H1 (cell line): ENCODE measurements around the gene MSANTD4. TPM values are rescaled to one million over a fixed set of nuclear protein-coding genes. Genes with fewer than 3 reads are reported as not detected.

ENCODE experiments used
- CTCF ChIA-PET: fragments of 300-600 bp; sonication (Branson Sonifier 250); formaldehyde crosslinking; loops from one replicate; lab custom pipeline; 2021; ENCODE audit not compliant: partially characterized antibody; lab: Charles Lee
- POLR2A ChIA-PET: fragments of 300-600 bp; sonication (Branson Sonifier 250); formaldehyde crosslinking; loops from one replicate; lab custom pipeline; 2021; ENCODE audit warnings: inconsistent platforms; ENCODE audit not compliant: partially characterized antibody; lab: Charles Lee
- DNase-seq, 2 experiments: peaks; one replicate each; pipeline versions ENCODE4 v3.0.0 to v3.0.0-alpha.2; 2010 to 2022; ENCODE audit warnings: low spot score in 2 of 2, low read depth in 1 of 2, mixed read lengths in 1 of 2
- FAIRE-seq: peaks from 2 replicates; lab custom pipeline; 2011; peaks lifted over from hg19 to GRCh38; lab: Jason Lieb, UNC
- H2AFZ ChIP-seq: 2 replicates; pipeline ENCODE4 v1.8.1; 2012; ENCODE audit warnings: low read length, inconsistent platforms
- H2AK5ac ChIP-seq: 2 replicates; pipeline ENCODE4 v1.6.1; 2013; ENCODE audit warnings: low read depth, low read length
- H2BK120ac ChIP-seq: replicated peaks from 2 replicates; pipeline ENCODE3; 2013; ENCODE audit warnings: low read depth, low read length, inconsistent platforms
- H2BK12ac ChIP-seq: 2 replicates; pipeline ENCODE4 v1.6.1; 2013; ENCODE audit warnings: low read depth, low read length
- H2BK15ac ChIP-seq: 2 replicates; pipeline ENCODE4 v1.6.1; 2013; ENCODE audit warnings: low read length
- H2BK20ac ChIP-seq: 2 replicates; pipeline ENCODE4 v1.6.1; 2013; ENCODE audit warnings: low read length
- H2BK5ac ChIP-seq: 2 replicates; pipeline ENCODE4 v1.6.1; 2013; ENCODE audit warnings: low read depth, low read length
- H3K14ac ChIP-seq: 2 replicates; pipeline ENCODE4 v1.6.1; 2013; ENCODE audit warnings: inconsistent platforms; ENCODE audit not compliant: insufficient read length
- H3K18ac ChIP-seq: 2 replicates; pipeline ENCODE4 v1.6.1; 2013; ENCODE audit warnings: low read length; ENCODE audit errors: extremely low read depth
- H3K23ac ChIP-seq: 2 replicates; pipeline ENCODE4 v1.6.1; 2013; ENCODE audit warnings: inconsistent platforms; ENCODE audit not compliant: insufficient read length
- H3K23me2 ChIP-seq: 2 replicates; pipeline ENCODE4 v1.6.1; 2013; ENCODE audit warnings: low read depth, low read length
- H3K27ac ChIP-seq: 2 replicates; pipeline ENCODE4 v1.6.1; 2011; ENCODE audit warnings: low read depth, low read length, inconsistent platforms
- H3K27me3 ChIP-seq, 4 experiments: replicated peaks in 1 of 4; 1 replicate in 1 of 4; 2 replicates in 3 of 4; pipeline versions ENCODE4 v1.6.1 to v1.8.1; 2011 to 2013; ENCODE audit warnings: low read length in 3 of 4, mild to moderate bottlenecking in 3 of 4, inconsistent platforms in 2 of 4, mixed read lengths in 2 of 4, moderate library complexity in 1 of 4; ENCODE audit not compliant: control insufficient read depth in 3 of 4, insufficient read depth in 3 of 4; ENCODE audit errors: extremely low read depth in 1 of 4
- H3K36me3 ChIP-seq, 4 experiments: 2 replicates each; pipeline versions ENCODE4 v1.6.1 to v1.8.1; 2011 to 2013; ENCODE audit warnings: mild to moderate bottlenecking in 4 of 4, low read length in 3 of 4, moderate library complexity in 2 of 4, control low read depth in 1 of 4, inconsistent platforms in 1 of 4; ENCODE audit not compliant: insufficient read depth in 4 of 4, control insufficient read depth in 2 of 4
- H3K4ac ChIP-seq: replicated peaks from 2 replicates; pipeline ENCODE3; 2013; ENCODE audit warnings: low read length, low read depth, mixed read lengths, inconsistent platforms; ENCODE audit not compliant: insufficient read length
- H3K4me1 ChIP-seq, 4 experiments: replicated peaks in 1 of 4; 1 replicate in 1 of 4; 2 replicates in 3 of 4; pipeline versions ENCODE4 v1.6.1 to v1.8.1; 2011 to 2013; ENCODE audit warnings: low read length in 3 of 4, inconsistent platforms in 2 of 4, mixed read lengths in 1 of 4; ENCODE audit not compliant: insufficient read depth in 4 of 4, control insufficient read depth in 3 of 4
- H3K4me2 ChIP-seq, 2 experiments: 2 replicates each; pipeline versions ENCODE4 v1.6.1 to v1.8.1; 2011 to 2013; ENCODE audit warnings: low read depth in 2 of 2, low read length in 2 of 2, control low read depth in 1 of 2, inconsistent platforms in 1 of 2, mild to moderate bottlenecking in 1 of 2; ENCODE audit not compliant: insufficient read depth in 1 of 2
- H3K4me3 ChIP-seq, 4 experiments: fragments of 200-600, 300-600 bp in 1 of 4; sonication (generic), shearing (Covaris generic), sonication (Bioruptor Twin) in 1 of 4; 2 replicates each; pipeline versions ENCODE4 v1.5.1 to v1.8.1; 2011 to 2016; ENCODE audit warnings: low read length in 4 of 4, low read depth in 3 of 4, control low read depth in 2 of 4, inconsistent platforms in 2 of 4, mild to moderate bottlenecking in 2 of 4, mixed read lengths in 1 of 4, moderate library complexity in 1 of 4; ENCODE audit not compliant: insufficient read depth in 2 of 4; ENCODE audit errors: extremely low read depth in 1 of 4
- H3K56ac ChIP-seq: replicated peaks from 2 replicates; pipeline ENCODE3; 2013; ENCODE audit warnings: low read depth, mild to moderate bottlenecking, mixed read lengths, low read length, inconsistent platforms; ENCODE audit not compliant: insufficient read length
- H3K79me1 ChIP-seq: 2 replicates; pipeline ENCODE4 v1.6.1; 2013; ENCODE audit warnings: low read depth, low read length, control low read depth
- H3K79me2 ChIP-seq, 2 experiments: 2 replicates each; pipeline versions ENCODE4 v1.6.1 to v1.8.1; 2012 to 2013; ENCODE audit warnings: low read length in 2 of 2, mild to moderate bottlenecking in 2 of 2, inconsistent platforms in 1 of 2; ENCODE audit not compliant: insufficient read depth in 2 of 2, control insufficient read depth in 1 of 2
- H3K9ac ChIP-seq, 4 experiments: replicated peaks in 1 of 4; 1 replicate in 1 of 4; 2 replicates in 3 of 4; pipeline versions ENCODE4 v1.6.1 to v1.8.1; 2011 to 2013; ENCODE audit warnings: low read depth in 3 of 4, low read length in 3 of 4, control low read depth in 2 of 4, mild to moderate bottlenecking in 2 of 4, moderate library complexity in 2 of 4, inconsistent platforms in 1 of 4; ENCODE audit errors: extremely low read depth in 1 of 4
- H3K9me3 ChIP-seq, 2 experiments: 2 replicates each; pipeline versions ENCODE4 v1.6.1 to v1.8.1; 2012 to 2013; ENCODE audit warnings: mild to moderate bottlenecking in 2 of 2, moderate library complexity in 2 of 2, control low read depth in 1 of 2, inconsistent platforms in 1 of 2, low read depth in 1 of 2, low read length in 1 of 2, mixed read lengths in 1 of 2; ENCODE audit not compliant: insufficient read depth in 2 of 2
- H4K20me1 ChIP-seq, 2 experiments: replicated peaks in 1 of 2; 2 replicates each; pipeline versions ENCODE3 to v1.8.1; 2011 to 2013; ENCODE audit warnings: inconsistent platforms in 2 of 2, low read length in 2 of 2, mild to moderate bottlenecking in 1 of 2; ENCODE audit not compliant: insufficient read depth in 2 of 2, control insufficient read depth in 1 of 2
- H4K5ac ChIP-seq: 2 replicates; pipeline ENCODE4 v1.6.1; 2013; ENCODE audit warnings: low read length, low read depth, mixed read lengths, inconsistent platforms; ENCODE audit not compliant: insufficient read length
- H4K8ac ChIP-seq: 2 replicates; pipeline ENCODE4 v1.8.0; 2013; ENCODE audit warnings: mild to moderate bottlenecking, moderate library complexity, low read length, inconsistent platforms; ENCODE audit not compliant: insufficient read depth; ENCODE audit errors: extremely low read depth
- H4K91ac ChIP-seq: replicated peaks from 2 replicates; pipeline ENCODE3; 2013; ENCODE audit warnings: low read length, mixed read lengths, inconsistent platforms; ENCODE audit not compliant: insufficient read length
- WGBS, 2 experiments: shearing (Covaris generic) in 1 of 2; methylation state at CpG; one replicate each; pipeline versions ENCODE4 v1.1.6 to v1.1.7; 2013 to 2015; ENCODE audit warnings: low lambda C conversion rate in 2 of 2, mixed read lengths in 2 of 2, inconsistent platforms in 1 of 2, low coverage in 1 of 2, missing lambda C conversion rate in 1 of 2; ENCODE audit not compliant: insufficient replicate concordance in 2 of 2, insufficient coverage in 1 of 2, insufficient read length in 1 of 2; ENCODE audit errors: extremely low coverage in 1 of 2, missing lambda C conversion rate in 1 of 2; 5-methylcytosine and 5-hydroxymethylcytosine counted together
- long read RNA-seq, 2 experiments: library from RNA in 1 of 2; library from capped mRNA in 1 of 2; stranded (forward); transcript quantifications; one replicate each; pipeline ENCODE4 v2.0.0, GENCODE V29; 2021; ENCODE audit warnings: inconsistent platforms in 1 of 2
- polyA minus RNA-seq, 3 experiments: library from RNA; depleted of rRNA, polyadenylated mRNA; stranded (reverse); fragments of >200 nt; gene quantifications; 1 replicate in 2 of 3; 2 replicates in 1 of 3; pipeline ENCODE4 v1.2.3, GENCODE V29; 2011
- polyA plus RNA-seq, 7 experiments: library from polyadenylated mRNA; depleted of rRNA in 3 of 7; stranded (reverse) in 5 of 7; unstranded in 2 of 7; fragments of >200 nt in 5 of 7; fragments of 200-250 nt in 2 of 7; gene quantifications; 1 replicate in 5 of 7; 2 replicates in 1 of 7; 4 replicates in 1 of 7; pipeline versions ENCODE4 v1.2.1 to v1.2.3, GENCODE V29; 2011 to 2013; ENCODE audit warnings: missing spikeins in 2 of 7, mixed read lengths in 2 of 7
- total RNA-seq: library from RNA; stranded (reverse); fragmentation: NEBNext Ultra II Directional; extraction: Animal tissue kit (Norgen Biotek cat#: 25700); gene quantifications from 2 replicates; pipeline ENCODE4 v1.2.1, GENCODE V29; 2021

The MSANTD4 gene
- total RNA-seq = 21.9 and 23.0 TPM in 2 replicates
- polyA plus RNA-seq (2011; rRNA removed) = 3.5 and 5.1 TPM in 2 replicates
- 7.8 TPM for polyA plus RNA-seq (2011; cell fraction: cytosol; rRNA removed)
- 6.0 TPM for polyA plus RNA-seq (2011; cell fraction: nucleus; rRNA removed)
- 11.7 to 20.3 TPM (median 15.2 TPM) in 4 replicates for polyA plus RNA-seq (2012, experiment 1 of 2)
- polyA plus RNA-seq (2012, experiment 2 of 2) = 3.1 TPM
- polyA plus RNA-seq (2013, experiment 1 of 2) = 15.4 TPM
- 16.3 TPM for polyA plus RNA-seq (2013, experiment 2 of 2)
- 10.0 and 12.6 TPM in 2 replicates for polyA minus RNA-seq (2011; rRNA and poly(A)+ RNA removed)
- 7.0 TPM for polyA minus RNA-seq (2011; cell fraction: cytosol; rRNA and poly(A)+ RNA removed)
- polyA minus RNA-seq (2011; cell fraction: nucleus; rRNA and poly(A)+ RNA removed) = 21.9 TPM
- long read RNA-seq, experiment 1, partial matches to known transcripts = 5 of 18 reads
- long read RNA-seq, experiment 1, other reads (novel, unspliced or antisense) = 13 of 18 reads
- long read RNA-seq, experiment 2, full-length matches to known transcripts = 5 of 25 reads
- long read RNA-seq, experiment 2, partial matches to known transcripts = 11 of 25 reads
- long read RNA-seq, experiment 2, other reads (novel, unspliced or antisense) = 9 of 25 reads

- Histone ChIP-seq H3K9ac (peak within 1 kb of the TSS; percentile 32 to 67 (median 52)), H4K91ac (peak within 1 kb of the TSS; percentile 81), H3K9me3 (no peaks in the 10 kb centered on the region), H3K14ac (no peak within 1 kb of the TSS), H2BK5ac (peak within 1 kb of the TSS; percentile 62; the same call in 1 of the 2 replicates), H3K23me2 (no peaks in the 10 kb centered on the region; the same call in 1 of the 2 replicates), H3K23ac (no peak within 1 kb of the TSS), H3K36me3 (0 out of 8 replicates have a peak, but pooled peaks cover 0 to 4% (median 0%) of the 10 kb centered on the region in 4 experiments), H4K20me1 (peaks cover under 1 to 2% of the 10 kb centered on the region in 2 experiments), H2BK15ac (peak within 1 kb of the TSS; percentile 50; the same call in 1 of the 2 replicates), H3K27me3 (no peaks in the 10 kb centered on the region), H2AK5ac (no peak within 1 kb of the TSS; the same call in 1 of the 2 replicates), H3K4me3 (peak within 1 kb of the TSS; percentile 76 to 93 (median 88)), H2AFZ (peak within 1 kb of the TSS; percentile 76), H4K8ac (peak within 1 kb of the TSS; percentile 98), H3K79me1 (peaks cover under 1% of the 10 kb centered on the region; the same call in 1 of the 2 replicates), H3K18ac (peak within 1 kb of the TSS; percentile 80; the same call in 1 of the 2 replicates), H2BK120ac (peak within 1 kb of the TSS; percentile 64), H3K79me2 (peaks cover under 1 to 44% of the 10 kb centered on the region in 2 experiments), H3K4me1 (peaks cover 0 to 6% (median 1%) of the 10 kb centered on the region in 4 experiments; a peak in 3 of 7 replicates), H3K56ac (peak within 1 kb of the TSS; percentile 69), H2BK12ac (peak within 1 kb of the TSS; percentile 60; the same call in 1 of the 2 replicates), H3K27ac (peak within 1 kb of the TSS; percentile 42), H4K5ac (peak within 1 kb of the TSS; percentile 93), H3K4ac (peak within 1 kb of the TSS; percentile 85), H3K4me2 (peak within 1 kb of the TSS; percentile 70 to 81), H2BK20ac (no peak within 1 kb of the TSS)
- peak; percentile 95 for FAIRE-seq
- DNase-seq = peak; percentile 99
- ChIA-PET CTCF (no interaction called here), POLR2A (interaction anchor here (1.2 kb wide), 1 partner anchor 14 kb away, joined by 3 read pairs; no protein-coding TSS in a partner anchor)
- 3% methylated on average over 46 of the region's 48 CpGs; no CpG with 5 or more reads in 1 of the 2 experiments for WGBS, 2 experiments
These were observed at the start of gene MSANTD4 for GRCh38 chr11:106021967-106022794. Gene MSANTD4, minus strand, starts transcription at chr11:106022240. Its CDS starts 11,323 bp downstream, at chr11:106010917.
